ENCODE data around the gene CLDN19.

The CLDN19 gene

GRCh38 chr1:42747125-42747524, 7.1 kb upstream of the CLDN19 start:
- peak; percentile 56 for TF ChIP-seq CTCF (IDR thresholded peaks at IDR 0.05)

- TF ChIP-seq CTCF (IDR thresholded peaks at IDR 0.05) = no peak
Observed at GRCh38 chr1:42746436-42747105, 6.5 kb upstream of the CLDN19 start.

GRCh38 chr1:42745851-42746250, 5.8 kb upstream of the CLDN19 start:
- TF ChIP-seq CTCF (IDR thresholded peaks at IDR 0.05) = no peak

- no peak for TF ChIP-seq CTCF (IDR thresholded peaks at IDR 0.05)
Observed at GRCh38 chr1:42744148-42744413, 4.0 kb upstream of the CLDN19 start.

- no peak for TF ChIP-seq CTCF (IDR thresholded peaks at IDR 0.05)
Observed at GRCh38 chr1:42743317-42744147, 3.5 kb upstream of the CLDN19 start.

- no peak for TF ChIP-seq CTCF (IDR thresholded peaks at IDR 0.05)
Observed at GRCh38 chr1:42742617-42743316, 2.7 kb upstream of the CLDN19 start.

- TF ChIP-seq CTCF (IDR thresholded peaks at IDR 0.05) = no peak
Observed at GRCh38 chr1:42742141-42742540, 2.1 kb upstream of the CLDN19 start.

All from LNCAP (cell line).